GM18907 (cell line): ENCODE measurements around the gene HSP90B1.

Experiments
- ATAC-seq: cut with Tn5 transposase; IDR thresholded peaks from one replicate; pipeline ENCODE4 v1.9.1; 2021; ENCODE audit warnings: mild to moderate bottlenecking, moderate library complexity; ENCODE audit not compliant: unreplicated experiment

The HSP90B1 gene

DNA sequence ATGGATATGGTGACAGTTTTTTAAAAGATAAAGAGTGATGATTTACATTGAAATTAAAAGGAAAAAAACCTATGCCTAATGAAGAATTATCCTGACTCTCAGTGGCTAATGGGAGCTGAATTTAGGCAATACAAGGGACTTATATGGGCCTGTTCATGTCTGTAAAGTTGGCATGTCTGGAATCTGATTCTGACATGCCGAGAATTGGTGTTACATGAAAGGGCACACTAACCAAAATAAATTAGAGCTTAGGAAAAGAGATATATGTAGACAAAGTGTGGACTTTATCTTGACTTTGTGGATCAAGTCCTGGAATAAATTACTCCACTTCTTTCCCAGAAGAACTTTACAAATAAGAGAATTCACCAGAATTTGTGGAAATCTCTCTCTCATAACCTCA lies 36.5 kb downstream of the HSP90B1 start:
- no peak for ATAC-seq

DNA sequence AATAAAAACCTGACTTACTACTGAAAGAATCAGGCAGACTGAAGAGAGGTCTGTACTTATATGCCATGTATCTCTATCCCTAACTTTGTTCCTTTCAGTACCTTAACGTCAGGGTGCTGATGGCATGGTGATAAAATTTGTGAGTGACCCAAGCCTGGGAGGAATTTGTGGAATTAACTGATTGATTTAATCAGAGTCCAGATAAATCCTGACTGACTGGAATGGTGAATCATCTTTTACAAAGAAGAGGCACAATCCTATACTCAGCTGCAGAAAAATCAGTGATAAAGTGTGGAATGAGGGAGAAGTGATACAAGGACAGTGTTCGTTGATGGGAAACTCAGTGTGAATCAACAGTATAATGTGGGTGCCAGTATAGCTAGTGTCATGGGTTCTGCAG lies 39.2 kb downstream of the HSP90B1 start:
- ATAC-seq, result no peak

DNA sequence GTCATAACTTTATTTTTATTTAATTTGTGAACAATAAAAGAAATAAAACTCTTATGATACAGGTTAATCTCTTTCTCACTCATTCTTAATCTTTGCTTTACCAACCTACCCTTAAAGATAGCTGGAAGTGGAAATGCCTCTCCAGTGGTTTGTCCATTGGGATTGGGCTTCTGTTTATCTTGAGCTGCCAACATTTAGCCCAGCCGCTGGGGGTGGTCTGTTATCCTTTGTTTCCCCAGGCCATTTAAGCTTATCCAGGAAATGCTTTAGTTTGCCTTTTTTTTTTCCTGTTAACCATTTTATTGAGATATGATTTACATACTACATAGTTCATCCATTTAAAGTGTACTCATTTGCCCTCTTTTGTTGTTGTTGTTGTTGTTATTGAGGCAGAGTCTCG lies 43.7 kb downstream of the HSP90B1 start:
- ATAC-seq, result no peak

DNA sequence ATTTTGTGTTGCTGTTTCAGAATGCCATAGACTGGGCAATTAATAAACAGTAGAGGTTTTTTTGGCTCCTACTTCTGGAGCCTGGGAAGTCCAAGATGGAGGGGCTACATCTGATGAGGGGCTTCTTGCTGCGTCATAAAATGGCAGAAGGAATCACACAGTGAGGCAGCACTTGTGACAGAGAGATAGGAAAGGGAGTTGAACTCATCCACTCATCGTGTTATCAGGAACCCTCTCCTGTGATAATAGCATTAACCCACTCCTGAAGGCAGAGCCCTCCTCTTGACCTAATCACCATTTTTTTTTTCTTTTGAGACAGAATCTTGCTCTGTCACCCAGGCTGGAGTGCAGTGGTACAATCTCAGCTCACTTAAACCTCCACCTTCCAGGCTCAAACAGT lies 45.2 kb downstream of the HSP90B1 start:
- ATAC-seq, result no peak

DNA sequence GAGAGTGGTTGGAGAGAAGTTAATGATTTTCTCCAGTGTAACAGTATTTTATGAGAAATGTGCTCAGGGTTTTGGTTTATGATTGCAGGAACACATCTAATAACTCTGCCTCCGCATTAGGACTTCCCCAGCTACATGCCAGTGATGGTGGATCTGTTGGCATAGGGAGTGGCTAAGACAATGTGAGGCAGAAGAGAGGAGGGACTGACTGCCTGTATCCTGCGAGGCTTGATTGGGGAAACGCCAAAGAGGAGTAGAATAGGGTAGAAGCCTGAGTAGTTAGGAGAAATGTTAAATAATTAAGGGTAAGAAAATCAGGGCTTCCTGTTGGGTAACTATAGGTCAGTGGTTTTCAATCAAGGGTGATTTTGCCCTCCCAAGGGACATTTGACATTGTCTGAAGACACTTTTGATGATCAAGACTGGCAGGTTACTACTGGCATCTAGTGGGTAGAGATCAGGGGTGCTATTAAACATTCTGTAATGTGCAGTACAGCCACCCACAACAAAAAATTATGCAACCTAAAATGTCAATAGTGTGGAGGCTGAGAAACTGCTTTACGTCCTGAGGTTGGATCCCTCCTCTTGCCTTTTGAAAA lies 48.3 kb downstream of the HSP90B1 start:
- no peak for ATAC-seq

DNA sequence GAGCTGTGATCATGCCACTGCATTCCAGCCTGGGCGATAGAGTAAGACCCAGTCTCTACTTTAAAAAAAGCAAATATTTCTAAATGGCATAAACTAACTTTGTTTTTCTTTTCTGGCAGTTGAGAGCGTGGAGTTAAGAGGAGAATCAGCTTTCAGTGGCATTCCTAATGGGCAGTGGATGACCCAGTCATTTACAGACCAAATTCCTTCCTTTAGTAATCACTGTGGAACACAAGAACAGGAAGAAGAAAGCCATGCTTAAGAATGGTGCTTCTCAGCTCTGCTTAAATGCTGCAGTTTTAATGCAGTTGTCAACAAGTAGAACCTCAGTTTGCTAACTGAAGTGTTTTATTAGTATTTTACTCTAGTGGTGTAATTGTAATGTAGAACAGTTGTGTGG lies 56.6 kb downstream of the HSP90B1 start:
- no peak for ATAC-seq

DNA sequence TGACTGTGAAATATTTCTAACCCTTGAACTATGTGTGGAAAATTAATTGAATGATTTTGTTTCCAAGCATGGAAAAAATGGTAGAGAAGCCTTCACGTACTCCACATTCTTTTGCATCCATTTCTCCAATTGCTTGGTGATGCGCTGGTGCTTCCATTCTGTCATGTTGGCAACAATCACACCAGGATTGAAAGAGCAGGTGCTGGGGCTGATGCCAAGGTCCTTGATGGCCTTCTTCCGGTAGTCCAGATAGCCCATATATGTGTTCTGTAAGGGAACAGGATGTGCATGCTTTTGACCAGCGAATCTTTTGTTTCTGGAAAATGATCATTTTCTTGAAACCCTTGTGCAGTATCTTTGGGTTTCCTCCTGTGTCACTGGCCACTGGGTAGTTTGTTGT lies 64.0 kb downstream of the HSP90B1 start:
- ATAC-seq, result no peak

DNA sequence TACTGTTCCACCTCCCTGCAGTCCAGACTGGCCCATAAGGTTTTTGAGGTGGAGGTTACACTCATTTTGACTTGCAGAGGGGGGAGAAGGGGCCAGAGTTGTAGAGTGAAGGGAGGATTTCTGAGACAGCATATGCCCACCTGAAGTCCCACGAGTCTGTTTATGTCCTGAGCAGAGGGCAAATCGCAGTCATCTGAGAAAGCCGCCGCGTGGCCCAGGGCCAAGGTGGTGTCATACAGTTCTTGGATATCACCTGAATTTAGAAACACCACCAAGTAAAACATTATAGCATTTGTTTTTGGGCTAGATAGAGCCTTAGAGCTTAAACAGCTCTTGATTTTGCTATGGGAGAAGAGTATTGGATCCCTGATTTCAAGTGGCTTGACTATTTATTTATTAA lies 66.4 kb downstream of the HSP90B1 start:
- ATAC-seq, result no peak

DNA sequence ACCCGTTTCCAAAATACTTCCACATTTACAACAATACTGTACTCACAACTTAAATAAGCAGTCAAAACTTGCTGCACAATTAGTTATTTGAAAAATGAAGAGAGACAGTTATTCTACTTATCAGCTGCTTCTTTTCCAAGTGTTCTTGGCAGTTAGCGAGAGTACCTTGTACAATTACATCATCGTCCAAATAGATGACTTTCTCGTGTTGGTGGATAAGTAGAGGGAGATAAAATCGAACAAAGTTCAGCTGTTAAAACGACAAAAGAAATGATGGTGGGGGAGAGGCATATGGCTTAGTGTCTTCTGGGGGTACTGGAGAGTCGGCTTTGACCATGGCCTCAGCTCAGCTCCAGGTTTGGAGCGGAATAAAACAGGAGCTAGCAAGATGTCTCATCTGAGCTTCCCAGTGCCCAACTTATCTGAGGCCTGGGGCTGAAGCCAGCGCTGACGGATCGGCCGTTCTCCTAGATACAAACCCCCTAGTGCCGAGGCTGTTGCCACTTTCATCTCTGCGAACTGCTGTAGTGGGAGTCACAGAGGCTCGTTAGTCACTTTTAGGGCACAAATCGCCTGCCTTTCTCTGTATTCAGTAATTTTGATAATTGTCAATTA lies 67.2 kb downstream of the HSP90B1 start:
- ATAC-seq, result no peak
